Neural cell (in vitro differentiated cells): ENCODE measurements around the gene RTF1.

Experiments used
- POLR2AphosphoS5 ChIP-seq: IDR thresholded peaks from 2 replicates; pipeline ENCODE4 v1.6.1; 2012
- TF ChIP-seq, protein P1 (sequence below): fragments of 450-650 bp; IDR thresholded peaks from 2 replicates; pipeline ENCODE4 v1.5.1; 2014; ENCODE audit warnings: antibody characterized with exemption, mild to moderate bottlenecking, moderate library complexity; ENCODE audit not compliant: poor library complexity, severe bottlenecking

DNA sequence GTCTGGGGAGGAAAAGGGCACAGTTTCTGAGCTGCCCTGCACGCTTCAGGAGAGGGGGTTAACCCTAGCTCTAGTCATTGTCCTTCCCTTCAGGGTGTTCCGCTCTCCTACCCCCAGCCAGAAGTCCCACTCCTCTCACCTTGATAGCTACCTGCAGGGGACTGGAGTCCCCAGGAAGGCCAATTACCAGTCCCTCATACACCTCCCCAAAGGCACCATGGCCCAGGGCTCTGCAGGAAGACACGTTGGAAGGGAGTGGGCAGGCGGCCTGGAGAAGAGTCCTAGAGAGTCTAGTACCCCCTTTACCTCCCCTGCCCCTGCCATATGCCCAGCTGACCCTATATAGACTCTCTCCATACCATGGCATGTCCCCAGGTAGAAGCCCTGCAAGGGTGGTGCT is 88.9 kb downstream of the RTF1 start:
- no peak for TF ChIP-seq POLR2AphosphoS5
- TF ChIP-seq, protein P1, sequence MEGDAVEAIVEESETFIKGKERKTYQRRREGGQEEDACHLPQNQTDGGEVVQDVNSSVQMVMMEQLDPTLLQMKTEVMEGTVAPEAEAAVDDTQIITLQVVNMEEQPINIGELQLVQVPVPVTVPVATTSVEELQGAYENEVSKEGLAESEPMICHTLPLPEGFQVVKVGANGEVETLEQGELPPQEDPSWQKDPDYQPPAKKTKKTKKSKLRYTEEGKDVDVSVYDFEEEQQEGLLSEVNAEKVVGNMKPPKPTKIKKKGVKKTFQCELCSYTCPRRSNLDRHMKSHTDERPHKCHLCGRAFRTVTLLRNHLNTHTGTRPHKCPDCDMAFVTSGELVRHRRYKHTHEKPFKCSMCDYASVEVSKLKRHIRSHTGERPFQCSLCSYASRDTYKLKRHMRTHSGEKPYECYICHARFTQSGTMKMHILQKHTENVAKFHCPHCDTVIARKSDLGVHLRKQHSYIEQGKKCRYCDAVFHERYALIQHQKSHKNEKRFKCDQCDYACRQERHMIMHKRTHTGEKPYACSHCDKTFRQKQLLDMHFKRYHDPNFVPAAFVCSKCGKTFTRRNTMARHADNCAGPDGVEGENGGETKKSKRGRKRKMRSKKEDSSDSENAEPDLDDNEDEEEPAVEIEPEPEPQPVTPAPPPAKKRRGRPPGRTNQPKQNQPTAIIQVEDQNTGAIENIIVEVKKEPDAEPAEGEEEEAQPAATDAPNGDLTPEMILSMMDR, result no peak
